ENCODE data around the gene NPIPB5.
"Not testable (repeated sequence)": the region's sequence is repeated elsewhere in the genome, so short reads cannot be mapped to it uniquely, and the experiment has no call there.

DNA sequence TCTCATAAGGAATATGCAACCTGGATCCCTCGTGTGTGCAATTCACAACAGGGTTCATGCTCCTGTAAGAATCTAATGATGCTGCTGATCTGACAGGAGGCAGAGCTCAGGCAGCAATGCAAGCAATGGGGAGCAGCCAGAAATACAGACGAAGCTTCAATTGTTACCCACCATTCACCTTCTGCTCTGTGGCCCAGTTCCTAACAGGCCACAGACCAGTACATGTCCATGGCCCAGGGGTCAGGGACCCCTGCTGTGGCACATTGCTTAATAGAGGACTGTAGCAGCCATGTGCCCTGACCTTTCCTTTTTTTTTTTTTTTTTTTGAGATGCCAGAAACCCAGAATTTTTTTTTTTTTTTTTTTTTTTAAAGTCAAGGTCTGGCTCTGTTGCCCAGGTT, 34.1 kb downstream of the NPIPB5 start:
- TF ChIP-seq, protein P1, sequence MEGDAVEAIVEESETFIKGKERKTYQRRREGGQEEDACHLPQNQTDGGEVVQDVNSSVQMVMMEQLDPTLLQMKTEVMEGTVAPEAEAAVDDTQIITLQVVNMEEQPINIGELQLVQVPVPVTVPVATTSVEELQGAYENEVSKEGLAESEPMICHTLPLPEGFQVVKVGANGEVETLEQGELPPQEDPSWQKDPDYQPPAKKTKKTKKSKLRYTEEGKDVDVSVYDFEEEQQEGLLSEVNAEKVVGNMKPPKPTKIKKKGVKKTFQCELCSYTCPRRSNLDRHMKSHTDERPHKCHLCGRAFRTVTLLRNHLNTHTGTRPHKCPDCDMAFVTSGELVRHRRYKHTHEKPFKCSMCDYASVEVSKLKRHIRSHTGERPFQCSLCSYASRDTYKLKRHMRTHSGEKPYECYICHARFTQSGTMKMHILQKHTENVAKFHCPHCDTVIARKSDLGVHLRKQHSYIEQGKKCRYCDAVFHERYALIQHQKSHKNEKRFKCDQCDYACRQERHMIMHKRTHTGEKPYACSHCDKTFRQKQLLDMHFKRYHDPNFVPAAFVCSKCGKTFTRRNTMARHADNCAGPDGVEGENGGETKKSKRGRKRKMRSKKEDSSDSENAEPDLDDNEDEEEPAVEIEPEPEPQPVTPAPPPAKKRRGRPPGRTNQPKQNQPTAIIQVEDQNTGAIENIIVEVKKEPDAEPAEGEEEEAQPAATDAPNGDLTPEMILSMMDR (conservative IDR thresholded peaks at IDR 0.05; ENCODE audit: low read depth, low read length), result not testable (repeated sequence)
- not testable (repeated sequence) for TF ChIP-seq EZH2 (IDR thresholded peaks at IDR 0.05; ENCODE audit: low read length, unreplicated experiment)
